ENCODE measurements around the gene STOML1.
"Not testable (repeated sequence)": the region's sequence is repeated elsewhere in the genome, so short reads cannot be mapped to it uniquely, and the experiment has no call there.

DNA sequence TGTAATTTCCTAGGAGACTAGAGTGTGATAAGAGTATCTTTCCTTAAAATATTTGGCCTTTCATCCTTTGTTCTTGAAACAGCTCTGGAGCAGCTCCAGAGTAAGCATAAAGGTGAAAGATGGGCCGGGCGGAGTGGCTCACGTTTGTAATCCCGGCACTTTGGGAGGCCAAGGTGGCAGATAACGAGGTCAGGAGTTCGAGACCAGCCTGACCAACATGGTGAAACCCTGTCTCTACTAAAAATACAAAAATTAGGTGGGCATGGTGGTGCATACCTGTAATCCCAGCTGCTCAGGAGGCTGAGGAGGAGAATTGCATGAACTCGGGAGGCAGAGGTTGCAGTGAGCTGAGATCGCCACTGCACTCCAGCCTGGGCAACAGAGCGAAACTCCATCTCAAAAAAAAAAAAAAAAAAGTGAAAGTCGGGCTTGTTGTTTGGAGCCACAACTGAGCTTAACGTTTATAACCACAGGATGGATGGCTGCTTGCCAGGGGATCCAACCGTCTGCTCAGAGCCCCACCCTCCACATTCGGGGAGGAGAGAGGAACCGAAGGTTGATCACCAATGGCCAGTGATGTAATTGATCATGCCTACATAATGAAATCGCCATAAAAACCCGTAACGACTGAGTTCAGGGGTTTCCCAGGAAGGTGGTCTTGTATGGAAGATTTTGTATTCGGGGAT is 16.5 kb downstream of the STOML1 start:
- TF ChIP-seq, protein P1, sequence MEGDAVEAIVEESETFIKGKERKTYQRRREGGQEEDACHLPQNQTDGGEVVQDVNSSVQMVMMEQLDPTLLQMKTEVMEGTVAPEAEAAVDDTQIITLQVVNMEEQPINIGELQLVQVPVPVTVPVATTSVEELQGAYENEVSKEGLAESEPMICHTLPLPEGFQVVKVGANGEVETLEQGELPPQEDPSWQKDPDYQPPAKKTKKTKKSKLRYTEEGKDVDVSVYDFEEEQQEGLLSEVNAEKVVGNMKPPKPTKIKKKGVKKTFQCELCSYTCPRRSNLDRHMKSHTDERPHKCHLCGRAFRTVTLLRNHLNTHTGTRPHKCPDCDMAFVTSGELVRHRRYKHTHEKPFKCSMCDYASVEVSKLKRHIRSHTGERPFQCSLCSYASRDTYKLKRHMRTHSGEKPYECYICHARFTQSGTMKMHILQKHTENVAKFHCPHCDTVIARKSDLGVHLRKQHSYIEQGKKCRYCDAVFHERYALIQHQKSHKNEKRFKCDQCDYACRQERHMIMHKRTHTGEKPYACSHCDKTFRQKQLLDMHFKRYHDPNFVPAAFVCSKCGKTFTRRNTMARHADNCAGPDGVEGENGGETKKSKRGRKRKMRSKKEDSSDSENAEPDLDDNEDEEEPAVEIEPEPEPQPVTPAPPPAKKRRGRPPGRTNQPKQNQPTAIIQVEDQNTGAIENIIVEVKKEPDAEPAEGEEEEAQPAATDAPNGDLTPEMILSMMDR (IDR thresholded peaks at IDR 0.05; ENCODE audit: poor library complexity, severe bottlenecking): not testable (repeated sequence)
- TF ChIP-seq SMC3 (conservative IDR thresholded peaks at IDR 0.05; ENCODE audit: poor library complexity); TAF1 (IDR thresholded peaks at IDR 0.05; ENCODE audit: low read depth); EP300 (conservative IDR thresholded peaks at IDR 0.05; ENCODE audit: poor library complexity, severe bottlenecking); POLR2AphosphoS5 (IDR thresholded peaks at IDR 0.05); EZH2 (IDR thresholded peaks at IDR 0.05; ENCODE audit: borderline replicate concordance, insufficient read depth, low read length, poor library complexity, severe bottlenecking); RAD21 (conservative IDR thresholded peaks at IDR 0.05): not testable (repeated sequence)
- TF ChIP-seq, protein P2, sequence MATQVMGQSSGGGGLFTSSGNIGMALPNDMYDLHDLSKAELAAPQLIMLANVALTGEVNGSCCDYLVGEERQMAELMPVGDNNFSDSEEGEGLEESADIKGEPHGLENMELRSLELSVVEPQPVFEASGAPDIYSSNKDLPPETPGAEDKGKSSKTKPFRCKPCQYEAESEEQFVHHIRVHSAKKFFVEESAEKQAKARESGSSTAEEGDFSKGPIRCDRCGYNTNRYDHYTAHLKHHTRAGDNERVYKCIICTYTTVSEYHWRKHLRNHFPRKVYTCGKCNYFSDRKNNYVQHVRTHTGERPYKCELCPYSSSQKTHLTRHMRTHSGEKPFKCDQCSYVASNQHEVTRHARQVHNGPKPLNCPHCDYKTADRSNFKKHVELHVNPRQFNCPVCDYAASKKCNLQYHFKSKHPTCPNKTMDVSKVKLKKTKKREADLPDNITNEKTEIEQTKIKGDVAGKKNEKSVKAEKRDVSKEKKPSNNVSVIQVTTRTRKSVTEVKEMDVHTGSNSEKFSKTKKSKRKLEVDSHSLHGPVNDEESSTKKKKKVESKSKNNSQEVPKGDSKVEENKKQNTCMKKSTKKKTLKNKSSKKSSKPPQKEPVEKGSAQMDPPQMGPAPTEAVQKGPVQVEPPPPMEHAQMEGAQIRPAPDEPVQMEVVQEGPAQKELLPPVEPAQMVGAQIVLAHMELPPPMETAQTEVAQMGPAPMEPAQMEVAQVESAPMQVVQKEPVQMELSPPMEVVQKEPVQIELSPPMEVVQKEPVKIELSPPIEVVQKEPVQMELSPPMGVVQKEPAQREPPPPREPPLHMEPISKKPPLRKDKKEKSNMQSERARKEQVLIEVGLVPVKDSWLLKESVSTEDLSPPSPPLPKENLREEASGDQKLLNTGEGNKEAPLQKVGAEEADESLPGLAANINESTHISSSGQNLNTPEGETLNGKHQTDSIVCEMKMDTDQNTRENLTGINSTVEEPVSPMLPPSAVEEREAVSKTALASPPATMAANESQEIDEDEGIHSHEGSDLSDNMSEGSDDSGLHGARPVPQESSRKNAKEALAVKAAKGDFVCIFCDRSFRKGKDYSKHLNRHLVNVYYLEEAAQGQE (IDR thresholded peaks at IDR 0.05; ENCODE audit: borderline replicate concordance): not testable (repeated sequence)

All from neural cell (in vitro differentiated cells).